Heart left ventricle (tissue), 16 donors: ENCODE data around the gene OR5K4. TPM values are rescaled to one million over a fixed set of nuclear protein-coding genes. Genes with fewer than 3 reads are reported as not detected.
A peak's percentile ranks its signal among the peaks of the same experiment; 100 is the strongest.

ENCODE experiments used
- ATAC-seq, 4 donors: fragments of 200-7000 bp; cut with Tn5 transposase; one replicate each; pipeline ENCODE4 v1.9.1; 2020 to 2022; ENCODE audit warnings: moderate library complexity in 4 of 4, mild to moderate bottlenecking in 3 of 4, moderate number of reproducible peaks in 1 of 4
- DNase-seq, 5 donors: peaks; one replicate each; pipeline ENCODE4 v3.0.0-alpha.2; 2020
- H3K27ac ChIP-seq, 12 donors: fragments of 200-600 bp; sonication (generic) in 4 of 12; one replicate each; pipeline versions ENCODE4 v1.5.0 to v1.8.0; 2016 to 2022; ENCODE audit warnings: mild to moderate bottlenecking in 2 of 12
- H3K27me3 ChIP-seq, 9 donors: fragments of 200-600 bp; sonication (generic) in 2 of 9; one replicate each; pipeline versions ENCODE4 v1.5.1 to v1.8.0; 2016 to 2022; ENCODE audit warnings: mild to moderate bottlenecking in 3 of 9
- H3K36me3 ChIP-seq, 9 donors: fragments of 200-600 bp; sonication (generic) in 2 of 9; one replicate each; pipeline versions ENCODE4 v1.5.0 to v1.8.0; 2018 to 2022; ENCODE audit warnings: mild to moderate bottlenecking in 2 of 9
- H3K4me1 ChIP-seq, 12 donors: fragments of 200-600 bp; sonication (generic) in 4 of 12; one replicate each; pipeline versions ENCODE4 v1.5.0 to v1.8.0; 2016 to 2022; ENCODE audit warnings: mild to moderate bottlenecking in 3 of 12
- H3K4me3 ChIP-seq, 12 donors: fragments of 200-600 bp; sonication (generic) in 4 of 12; one replicate each; pipeline versions ENCODE4 v1.5.0 to v1.8.0; 2017 to 2022; ENCODE audit warnings: mild to moderate bottlenecking in 9 of 12, moderate library complexity in 4 of 12
- H3K9me3 ChIP-seq, 12 donors: fragments of 200-600 bp; sonication (generic) in 4 of 12; one replicate each; pipeline versions ENCODE4 v1.5.0 to v1.8.0; 2016 to 2022; ENCODE audit warnings: mild to moderate bottlenecking in 1 of 12
- CTCF ChIP-seq, 12 donors: fragments of 200-600 bp; sonication (generic) in 4 of 12; IDR thresholded peaks; one replicate each; pipeline versions ENCODE4 v1.5.0 to v1.8.0; 2018 to 2022; ENCODE audit warnings: antibody characterized with exemption in 12 of 12, mild to moderate bottlenecking in 5 of 12
- POLR2A ChIP-seq, 2 donors: fragments of 450-650 bp; IDR thresholded peaks; one replicate each; pipeline ENCODE4 v1.6.1; 2017; ENCODE audit warnings: antibody characterized with exemption in 2 of 2, mild to moderate bottlenecking in 2 of 2, moderate library complexity in 2 of 2
- WGBS, 4 donors: extraction: QIAGEN DNeasy Blood & Tissue Kit in 2 of 4; methylation state at CpG; one replicate each; pipeline versions ENCODE4 v1.1.5 to v1.1.7; 2013 to 2018; 5-methylcytosine and 5-hydroxymethylcytosine counted together
- intact Hi-C, 10 donors: fragments of 100-400 bp; cut with DNase I; formaldehyde crosslinking; loops; one replicate each; pipeline versions ENCODE4 v1.11.1 to v1.14.2; 2022
- polyA plus RNA-seq, 2 donors: library from polyadenylated mRNA; stranded (reverse); fragments of 200-250 nt; gene quantifications; one replicate each; pipeline ENCODE4 v1.2.3, GENCODE V29; 2013
- total RNA-seq, 9 donors: library from RNA; depleted of rRNA in 2 of 9; stranded (reverse); fragments of >200 nt in 2 of 9; fragmentation: NEBNext Ultra II Directional in 3 of 9; extraction: Animal tissue kit (Norgen Biotek cat#: 25700) in 3 of 9; gene quantifications; one replicate each; pipeline versions ENCODE4 v1.1.0 to v1.2.4, GENCODE V29; 2016 to 2023
- donor health status: ischemic (EF 13 %, LVEDD 7.1; RV severe dilation, severe dysfunction).
- donor health status: healthy with polysubstance abuse.
- donor health status: DM: no; HTN: yes; CAD: no.
- donor health status: DM: no; HTN: no; CAD: no.
- donor health status: ischemic (EF 25% LVEDD 6.9; RV normal size, moderate dysfunction).
- donor health status: ischemic (EF 25% LVEDD 5.7; RV mildly dilated, moderate dysfunction).
- donor health status: healthy.
- donor health status: DM: yes; HTN: yes; CAD: no.
- donor health status: ischemic (EF 35%, LVEDD 5.7; RV mildly dilated, moderate dysfunction).
- donor health status: nonischemic (EF 11% LVEDD 7.7; RV severe dilation, severe dysfunction).
- donor health status: DM: yes; HTN: yes; CAD: no.
- donor health status: PGD.
- donor health status: ischemic (EF 29% LVEDD 5.4; RV normal size, mild dysfunction).
- donor health status: nonischemic (EF 23%, LVEDD 6.1; RV moderate dilation, normal function).

Gene OR5K4
- total and polyA plus RNA-seq, 11 donors, result not detected

- Histone ChIP-seq H3K36me3 (no peaks in the 10 kb centered on the region), H3K4me1 (no peaks in the 10 kb centered on the region), H3K27me3 (peaks cover 0 to 15% (median 4%) of the 10 kb centered on the region in 9 donors), H3K27ac (no peak overlapping the region), H3K4me3 (no peak overlapping the region), H3K9me3 (no peaks in the 10 kb centered on the region)
- ATAC-seq, result peak in 1 of 4 donors; percentile 53
- intact Hi-C loops, result loop anchor here in 8 of 10 donors (1.0 to 2.0 kb wide), 4 partner anchors 289 to 291 kb away; no protein-coding TSS in a partner anchor
- DNase-seq, result peak in 2 of 5 donors; percentile 21 to 29
- WGBS, 4 donors, result 1 to 8% (median 7%) methylated on average over 5 to 6 of the region's 6 CpGs
- TF ChIP-seq POLR2A (IDR thresholded peaks at IDR 0.05), result no peak
- TF ChIP-seq CTCF (IDR thresholded peaks at IDR 0.05), result peak; percentile 38 to 67 (median 57)
These were observed 24.1 kb upstream of the OR5K4 start for GRCh38 chr3:98329392-98330124.

DNA sequence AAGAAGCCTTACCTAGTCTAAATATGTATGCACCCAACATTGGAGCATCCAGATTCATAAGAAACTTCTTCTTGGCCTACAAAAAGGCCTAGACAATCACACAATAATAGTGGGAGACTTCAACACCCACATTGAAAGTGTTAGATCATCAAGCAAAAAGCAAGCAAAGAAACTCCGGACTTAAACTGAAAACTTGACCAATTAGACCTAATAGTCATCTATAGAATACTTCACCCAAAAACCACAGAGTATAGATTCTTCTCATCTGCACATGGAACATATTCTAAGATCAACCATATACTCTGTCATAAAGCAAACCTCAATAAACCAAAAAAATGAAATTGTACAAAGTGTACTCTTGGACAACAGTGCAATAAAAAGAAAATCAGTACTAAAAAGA is 22.3 kb upstream of the OR5K4 start:
- no peaks in the 10 kb centered on the region for H3K4me1 ChIP-seq
- H3K9me3 ChIP-seq, result no peaks in the 10 kb centered on the region
- H3K36me3 ChIP-seq, result no peaks in the 10 kb centered on the region
- H3K4me3 ChIP-seq, result no peak overlapping the region
- no peak for ATAC-seq
- H3K27me3 ChIP-seq, result peaks cover 0 to 15% (median 4%) of the 10 kb centered on the region in 9 donors
- H3K27ac ChIP-seq, result no peak overlapping the region
- WGBS, 4 donors, result 82 to 96% (median 92%) methylated on average over 1 of the region's 1 CpG
- intact Hi-C loops, result no loop called here
- DNase-seq, result no peak
- TF ChIP-seq POLR2A (IDR thresholded peaks at IDR 0.05) (no peak), CTCF (IDR thresholded peaks at IDR 0.05) (no peak)

GRCh38 chr3:98333989-98334606 is 19.6 kb upstream of the OR5K4 start:
- DNase-seq, result no peak
- H3K27me3 ChIP-seq, result peaks cover 0 to 13% (median 4%) of the 10 kb centered on the region in 9 donors
- intact Hi-C loops, result loop anchor here in 1 of 10 donors (2.0 kb wide), 1 partner anchor 295 kb away; no protein-coding TSS in a partner anchor
- H3K27ac ChIP-seq, result no peak overlapping the region
- no peak overlapping the region for H3K4me3 ChIP-seq
- H3K36me3 ChIP-seq, result no peaks in the 10 kb centered on the region
- WGBS, 4 donors, result 41 to 69% (median 57%) methylated on average over 3 of the region's 3 CpGs
- ATAC-seq, result no peak
- TF ChIP-seq POLR2A (IDR thresholded peaks at IDR 0.05) (no peak), CTCF (IDR thresholded peaks at IDR 0.05) (peak in 1 of 12 donors; percentile 8)
- H3K9me3 ChIP-seq, result no peaks in the 10 kb centered on the region
- H3K4me1 ChIP-seq, result no peaks in the 10 kb centered on the region

DNA sequence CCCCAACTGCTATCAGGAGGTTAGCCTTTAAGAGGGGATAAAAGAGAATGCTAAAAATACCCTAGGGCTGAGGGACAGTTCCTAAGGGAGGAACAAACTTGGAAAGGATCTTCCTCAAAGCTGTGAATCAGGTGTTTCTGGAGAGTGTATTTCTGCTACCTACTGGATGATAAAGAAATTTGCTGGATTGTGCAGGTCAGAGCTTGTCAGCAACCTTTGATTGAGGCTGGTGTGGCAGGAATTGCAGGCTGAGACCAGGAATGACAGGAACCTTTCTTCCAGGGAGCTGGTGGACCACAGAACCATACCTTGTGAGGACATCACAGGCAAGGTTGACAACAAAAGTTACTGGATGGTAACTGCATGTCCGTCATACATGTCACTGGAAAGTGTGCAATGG is 14.6 kb upstream of the OR5K4 start:
- no peaks in the 10 kb centered on the region for H3K36me3 ChIP-seq
- TF ChIP-seq POLR2A (IDR thresholded peaks at IDR 0.05) (no peak), CTCF (IDR thresholded peaks at IDR 0.05) (no peak)
- no peak overlapping the region for H3K27ac ChIP-seq
- WGBS, 4 donors, result 79 to 90% (median 87%) methylated on average over 1 of the region's 1 CpG
- peaks cover 0 to 5% (median 0%) of the 10 kb centered on the region in 9 donors for H3K27me3 ChIP-seq
- ATAC-seq, result no peak
- no peak overlapping the region for H3K4me3 ChIP-seq
- DNase-seq, result no peak
- H3K9me3 ChIP-seq, result no peaks in the 10 kb centered on the region
- H3K4me1 ChIP-seq, result no peaks in the 10 kb centered on the region
- intact Hi-C loops, result no loop called here
